SK-N-SH (cell line): Measurements from ENCODE around the gene ANKRD39.

Experiments used
- CHD2 ChIP-seq: fragments of 150-350 bp; IDR thresholded peaks from 2 replicates; pipeline ENCODE4 v1.6.1; 2018; ENCODE audit warnings: low read length; ENCODE audit not compliant: partially characterized antibody
- CTCF ChIP-seq: fragments of 200-600 bp; sonication (generic); IDR thresholded peaks from 2 replicates; pipeline ENCODE4 v1.6.1; 2017; ENCODE audit warnings: antibody characterized with exemption, mild to moderate bottlenecking, moderate library complexity
- ELF1 ChIP-seq: IDR thresholded peaks from 2 replicates; pipeline ENCODE4 v1.4.0; 2012
- EP300 ChIP-seq, 2 experiments: IDR thresholded peaks; 2 replicates each; pipeline versions ENCODE4 v1.4.0 to v1.6.1; 2012; ENCODE audit warnings: borderline replicate concordance in 1 of 2, low read depth in 1 of 2, low read length in 1 of 2
- EZH2phosphoT487 ChIP-seq: fragments of 200-600 bp; sonication (generic); IDR thresholded peaks from 2 replicates; pipeline ENCODE4 v1.6.1; 2017; ENCODE audit warnings: low read depth, mixed run types, mild to moderate bottlenecking, antibody characterized with exemption, moderate library complexity, borderline replicate concordance
- FOXM1 ChIP-seq: IDR thresholded peaks from 2 replicates; pipeline ENCODE4 v1.4.0; 2012; ENCODE audit warnings: low read depth, mild to moderate bottlenecking
- MAX ChIP-seq: IDR thresholded peaks from 2 replicates; pipeline ENCODE4 v1.4.0; 2012; ENCODE audit warnings: low read depth
- NRF1 ChIP-seq: IDR thresholded peaks from 2 replicates; pipeline ENCODE4 v1.6.1; 2012; ENCODE audit warnings: low read depth, mild to moderate bottlenecking, low read length
- POLR2AphosphoS5 ChIP-seq: IDR thresholded peaks from 2 replicates; pipeline ENCODE4 v1.6.1; 2012; ENCODE audit warnings: low read depth, low read length
- RAD21 ChIP-seq: IDR thresholded peaks from 2 replicates; pipeline ENCODE4 v1.6.1; 2012; ENCODE audit warnings: mild to moderate bottlenecking, low read length
- RFX5 ChIP-seq: IDR thresholded peaks from 2 replicates; pipeline ENCODE4 v1.6.1; 2012; ENCODE audit warnings: mild to moderate bottlenecking, improper control_type of control experiment, low read length
- TAF1 ChIP-seq: IDR thresholded peaks from 2 replicates; pipeline ENCODE4 v1.6.1; 2012; ENCODE audit warnings: low read depth, mild to moderate bottlenecking, low read length, moderate library complexity, borderline replicate concordance
- TEAD4 ChIP-seq: IDR thresholded peaks from 2 replicates; pipeline ENCODE4 v1.4.0; 2012; ENCODE audit warnings: mild to moderate bottlenecking, borderline replicate concordance; ENCODE audit not compliant: insufficient read depth
- YY1 ChIP-seq: IDR thresholded peaks from 2 replicates; pipeline ENCODE4 v1.4.0; 2012; ENCODE audit warnings: low read depth, mild to moderate bottlenecking

GRCh38 chr2:96799623-96799935 is 58.2 kb downstream of the ANKRD39 start:
- TF ChIP-seq MAX, result no peak
- TF ChIP-seq POLR2AphosphoS5, result no peak
- no peak for TF ChIP-seq CTCF
- TF ChIP-seq YY1, result no peak
- TF ChIP-seq EP300 (IDR thresholded peaks at IDR 0.05; ENCODE audit: borderline replicate concordance in 1 of 2, low read depth in 1 of 2, low read length in 1 of 2), result no peak
- TF ChIP-seq TEAD4, result no peak
- no peak for TF ChIP-seq RAD21
- no peak for TF ChIP-seq FOXM1
- TF ChIP-seq RFX5, result no peak
- no peak for TF ChIP-seq EZH2phosphoT487
- TF ChIP-seq CHD2, result no peak
- TF ChIP-seq TAF1, result no peak
- TF ChIP-seq NRF1, result no peak
- no peak for TF ChIP-seq ELF1
